Loucy (cell line): ENCODE data around the gene DDX42.

Experiments used
- EZH2phosphoT487 ChIP-seq: fragments of 200-600 bp; IDR thresholded peaks from 2 replicates; pipeline ENCODE4 v1.6.1; 2018; ENCODE audit warnings: antibody characterized with exemption, mild to moderate bottlenecking, moderate library complexity, borderline replicate concordance
- TF ChIP-seq, protein P1 (sequence below): fragments of 200-600 bp; sonication (generic); conservative IDR thresholded peaks from 2 replicates; pipeline ENCODE4 v1.5.1; 2014; ENCODE audit warnings: mild to moderate bottlenecking, antibody characterized with exemption, low read length

DNA sequence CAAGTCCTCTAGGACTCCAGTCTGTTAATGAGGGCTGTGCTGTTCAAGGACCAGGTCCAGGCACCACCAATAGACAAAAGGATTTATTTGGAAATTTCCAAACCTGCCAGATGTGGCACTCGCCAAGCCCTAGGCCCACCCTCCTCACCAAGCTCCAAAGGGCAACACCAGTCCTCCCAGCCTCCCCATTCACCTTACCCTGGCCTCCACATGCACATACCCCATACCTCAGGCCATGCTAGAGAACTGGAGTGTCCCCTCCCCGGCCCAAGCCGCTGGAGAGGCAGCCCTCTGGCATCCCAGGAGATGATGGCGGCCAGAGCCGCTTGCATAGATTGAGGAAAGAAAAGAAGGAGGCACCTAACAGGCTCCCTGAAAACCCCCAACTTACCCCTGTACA, 58.0 kb downstream of the DDX42 start:
- TF ChIP-seq, protein P1, sequence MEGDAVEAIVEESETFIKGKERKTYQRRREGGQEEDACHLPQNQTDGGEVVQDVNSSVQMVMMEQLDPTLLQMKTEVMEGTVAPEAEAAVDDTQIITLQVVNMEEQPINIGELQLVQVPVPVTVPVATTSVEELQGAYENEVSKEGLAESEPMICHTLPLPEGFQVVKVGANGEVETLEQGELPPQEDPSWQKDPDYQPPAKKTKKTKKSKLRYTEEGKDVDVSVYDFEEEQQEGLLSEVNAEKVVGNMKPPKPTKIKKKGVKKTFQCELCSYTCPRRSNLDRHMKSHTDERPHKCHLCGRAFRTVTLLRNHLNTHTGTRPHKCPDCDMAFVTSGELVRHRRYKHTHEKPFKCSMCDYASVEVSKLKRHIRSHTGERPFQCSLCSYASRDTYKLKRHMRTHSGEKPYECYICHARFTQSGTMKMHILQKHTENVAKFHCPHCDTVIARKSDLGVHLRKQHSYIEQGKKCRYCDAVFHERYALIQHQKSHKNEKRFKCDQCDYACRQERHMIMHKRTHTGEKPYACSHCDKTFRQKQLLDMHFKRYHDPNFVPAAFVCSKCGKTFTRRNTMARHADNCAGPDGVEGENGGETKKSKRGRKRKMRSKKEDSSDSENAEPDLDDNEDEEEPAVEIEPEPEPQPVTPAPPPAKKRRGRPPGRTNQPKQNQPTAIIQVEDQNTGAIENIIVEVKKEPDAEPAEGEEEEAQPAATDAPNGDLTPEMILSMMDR = no peak
- no peak for TF ChIP-seq EZH2phosphoT487
